Activated T-helper 17 cell treated with anti-CD3 and anti-CD28 coated beads, Interleukin-2, amount 50 U/mL, for 72 hours (primary cell): ENCODE results near the gene VPS13D. TPM values are rescaled to one million over a fixed set of nuclear protein-coding genes. Genes with fewer than 3 reads are reported as not detected.
"Not testable (repeated sequence)": the region's sequence is repeated elsewhere in the genome, so short reads cannot be mapped to it uniquely, and the experiment has no call there.

Experiments used
- ATAC-seq: fragments of 150-1000 bp; cut with Tn5 transposase; replicated peaks from 2 replicates; pipeline ENCODE4 v1.10.0; 2021; ENCODE audit warnings: mild to moderate bottlenecking, moderate library complexity
- H3K27ac Mint-ChIP-seq: one replicate; pipeline ENCODE4 v1.8.0; 2022; ENCODE audit warnings: mixed read lengths
- H3K27me3 Mint-ChIP-seq: one replicate; pipeline ENCODE4 v1.8.0; 2022; ENCODE audit warnings: mixed read lengths
- H3K36me3 Mint-ChIP-seq: one replicate; pipeline ENCODE4 v1.8.0; 2022; ENCODE audit warnings: low read depth, mild to moderate bottlenecking, mixed read lengths
- H3K4me1 Mint-ChIP-seq: one replicate; pipeline ENCODE4 v1.8.0; 2022; ENCODE audit warnings: mixed read lengths
- H3K4me3 Mint-ChIP-seq: one replicate; pipeline ENCODE4 v1.8.0; 2022; ENCODE audit warnings: mild to moderate bottlenecking, mixed read lengths
- H3K9me3 Mint-ChIP-seq: one replicate; pipeline ENCODE4 v1.8.0; 2022; ENCODE audit warnings: mixed read lengths
- total RNA-seq, 2 donors: library from RNA; stranded (reverse); gene quantifications; one replicate each; pipeline ENCODE4 v1.2.3, GENCODE V29; 2022

VPS13D gene
- total RNA-seq, 2 donors from 2014 or later = 30.4 to 35.6 TPM

- H3K4me1 Mint-ChIP-seq = peaks cover 29% of the 10 kb centered on the region
These were observed 282.0 kb downstream of the VPS13D start for GRCh38 chr1:12511516-12512468.

GRCh38 chr1:12513181-12513580, 283.4 kb downstream of the VPS13D start:
- Mint-ChIP-seq H3K36me3 (peaks cover 29% of the 10 kb centered on the region), H3K4me3 (no peak overlapping the region), H3K27ac (peak overlapping the region; percentile 11), H3K27me3 (no peaks in the 10 kb centered on the region), H3K4me1 (peaks cover 34% of the 10 kb centered on the region), H3K9me3 (no peaks in the 10 kb centered on the region)
- no peak for ATAC-seq

More at GRCh38 chr1:12511516-12512468, 282.0 kb downstream of the VPS13D start:
- H3K27me3 Mint-ChIP-seq = no peaks in the 10 kb centered on the region
- H3K36me3 Mint-ChIP-seq = peaks cover 23% of the 10 kb centered on the region
- H3K9me3 Mint-ChIP-seq = no peaks in the 10 kb centered on the region
- H3K27ac Mint-ChIP-seq = peak overlapping the region; percentile 99
- H3K4me3 Mint-ChIP-seq = peak overlapping the region; percentile 93
- ATAC-seq = no peak

- no peak overlapping the region for H3K4me3 Mint-ChIP-seq
- H3K36me3 Mint-ChIP-seq = peaks cover 25% of the 10 kb centered on the region
- H3K4me1 Mint-ChIP-seq = peaks cover 45% of the 10 kb centered on the region
These were observed 284.8 kb downstream of the VPS13D start for GRCh38 chr1:12514590-12514989.

GRCh38 chr1:12515234-12515633, 285.4 kb downstream of the VPS13D start:
- H3K27me3 Mint-ChIP-seq = no peaks in the 10 kb centered on the region
- no peak overlapping the region for H3K27ac Mint-ChIP-seq
- peaks cover 47% of the 10 kb centered on the region for H3K4me1 Mint-ChIP-seq
- no peaks in the 10 kb centered on the region for H3K9me3 Mint-ChIP-seq
- no peak overlapping the region for H3K4me3 Mint-ChIP-seq
- peaks cover 20% of the 10 kb centered on the region for H3K36me3 Mint-ChIP-seq
- ATAC-seq = no peak

More at GRCh38 chr1:12514590-12514989, 284.8 kb downstream of the VPS13D start:
- Mint-ChIP-seq H3K27ac (no peak overlapping the region), H3K27me3 (no peaks in the 10 kb centered on the region), H3K9me3 (no peaks in the 10 kb centered on the region)
- ATAC-seq = no peak

- no peak for ATAC-seq
- Mint-ChIP-seq H3K27ac (no peak overlapping the region), H3K36me3 (peaks cover 9% of the 10 kb centered on the region), H3K27me3 (no peaks in the 10 kb centered on the region), H3K4me3 (peak overlapping the region; percentile 19), H3K4me1 (peaks cover 36% of the 10 kb centered on the region), H3K9me3 (no peaks in the 10 kb centered on the region)
These were observed 286.9 kb downstream of the VPS13D start for GRCh38 chr1:12516741-12517140.

GRCh38 chr1:12518931-12519692, 289.3 kb downstream of the VPS13D start:
- Mint-ChIP-seq H3K27me3 (no peaks in the 10 kb centered on the region), H3K4me3 (peak overlapping the region; percentile 57), H3K36me3 (peaks cover 6% of the 10 kb centered on the region), H3K27ac (peak overlapping the region; percentile 78), H3K4me1 (peaks cover 27% of the 10 kb centered on the region), H3K9me3 (no peaks in the 10 kb centered on the region)
- peak; percentile 98 for ATAC-seq

GRCh38 chr1:12519693-12520364, 290.0 kb downstream of the VPS13D start:
- peaks cover 6% of the 10 kb centered on the region for H3K36me3 Mint-ChIP-seq

GRCh38 chr1:12521096-12521495, 291.3 kb downstream of the VPS13D start:
- Mint-ChIP-seq H3K27ac (no peak overlapping the region), H3K27me3 (no peaks in the 10 kb centered on the region), H3K9me3 (no peaks in the 10 kb centered on the region), H3K4me1 (peaks cover 19% of the 10 kb centered on the region), H3K36me3 (peaks cover 6% of the 10 kb centered on the region), H3K4me3 (no peak overlapping the region)
- ATAC-seq = no peak

More at GRCh38 chr1:12519693-12520364, 290.0 kb downstream of the VPS13D start:
- Mint-ChIP-seq H3K27ac (peak overlapping the region; percentile 39), H3K4me1 (peaks cover 20% of the 10 kb centered on the region), H3K9me3 (no peaks in the 10 kb centered on the region), H3K4me3 (peak overlapping the region; percentile 57), H3K27me3 (no peaks in the 10 kb centered on the region)
- no peak for ATAC-seq

- H3K9me3 Mint-ChIP-seq, ATAC-seq, H3K27ac Mint-ChIP-seq, H3K4me3 Mint-ChIP-seq, H3K27me3 Mint-ChIP-seq, H3K36me3 Mint-ChIP-seq: not testable (repeated sequence)
- H3K4me1 Mint-ChIP-seq = peaks cover 14% of the 10 kb centered on the region
These were observed 292.9 kb downstream of the VPS13D start for GRCh38 chr1:12522780-12523179.

- Mint-ChIP-seq H3K36me3 (no peaks in the 10 kb centered on the region), H3K9me3 (no peaks in the 10 kb centered on the region), H3K4me3 (no peak overlapping the region), H3K27me3 (no peaks in the 10 kb centered on the region), H3K4me1 (peaks cover 8% of the 10 kb centered on the region), H3K27ac (no peak overlapping the region)
- ATAC-seq = no peak
These were observed 294.4 kb downstream of the VPS13D start for GRCh38 chr1:12524266-12524665.

GRCh38 chr1:12525311-12526181, 295.7 kb downstream of the VPS13D start:
- no peak for ATAC-seq
- Mint-ChIP-seq H3K9me3 (no peaks in the 10 kb centered on the region), H3K36me3 (no peaks in the 10 kb centered on the region), H3K4me3 (no peak overlapping the region), H3K27ac (peak overlapping the region; percentile 16), H3K27me3 (no peaks in the 10 kb centered on the region), H3K4me1 (peaks cover 7% of the 10 kb centered on the region)

- Mint-ChIP-seq H3K36me3 (no peaks in the 10 kb centered on the region), H3K27me3 (no peaks in the 10 kb centered on the region), H3K4me1 (peaks cover 7% of the 10 kb centered on the region), H3K4me3 (no peak overlapping the region), H3K27ac (no peak overlapping the region), H3K9me3 (no peaks in the 10 kb centered on the region)
- no peak for ATAC-seq
These were observed 297.7 kb downstream of the VPS13D start for GRCh38 chr1:12527564-12527963.

- ATAC-seq = no peak
- Mint-ChIP-seq H3K4me3 (no peak overlapping the region), H3K36me3 (no peaks in the 10 kb centered on the region), H3K27me3 (no peaks in the 10 kb centered on the region), H3K4me1 (peaks cover 10% of the 10 kb centered on the region), H3K9me3 (no peaks in the 10 kb centered on the region), H3K27ac (no peak overlapping the region)
These were observed 298.4 kb downstream of the VPS13D start for GRCh38 chr1:12528021-12528852.
